MV-4-11 (cell line): Measurements from ENCODE around the gene PNMA8B.
"Not testable (repeated sequence)": the region's sequence is repeated elsewhere in the genome, so short reads cannot be mapped to it uniquely, and the experiment has no call there.

Source experiments
- DNase-seq: peaks from one replicate; lab custom pipeline; 2025; lab: John Stamatoyannopoulos, UW

PNMA8B gene

GRCh38 chr19:46513461-46514236 lies 18.0 kb upstream of the PNMA8B start:
- DNase-seq: peak; percentile 68

GRCh38 chr19:46511237-46511636 lies 15.6 kb upstream of the PNMA8B start:
- DNase-seq: no peak

- no peak for DNase-seq
Observed at GRCh38 chr19:46508206-46508605, 12.5 kb upstream of the PNMA8B start.

- no peak for DNase-seq
Observed at GRCh38 chr19:46503848-46504453, 8.3 kb upstream of the PNMA8B start.

GRCh38 chr19:46502891-46503290 lies 7.2 kb upstream of the PNMA8B start:
- no peak for DNase-seq

GRCh38 chr19:46499692-46500091 lies 4.0 kb upstream of the PNMA8B start:
- peak; percentile 89 for DNase-seq

GRCh38 chr19:46497773-46498172 lies 2.1 kb upstream of the PNMA8B start:
- no peak for DNase-seq

GRCh38 chr19:46496886-46497285 lies 1.2 kb upstream of the PNMA8B start:
- DNase-seq: not testable (repeated sequence)

- no peak for DNase-seq
Observed at GRCh38 chr19:46496304-46496703, 637 bp upstream of the PNMA8B start.

- no peak for DNase-seq
Observed at GRCh38 chr19:46494941-46495785, 504 bp downstream of the PNMA8B start.

- DNase-seq: no peak
Observed at GRCh38 chr19:46494146-46494940, 1.3 kb downstream of the PNMA8B start.

GRCh38 chr19:46493236-46494145 lies 2.2 kb downstream of the PNMA8B start:
- peak; percentile 13 for DNase-seq

GRCh38 chr19:46492841-46493235 lies 2.8 kb downstream of the PNMA8B start:
- DNase-seq: no peak

GRCh38 chr19:46491975-46492682 lies 3.5 kb downstream of the PNMA8B start:
- no peak for DNase-seq

GRCh38 chr19:46490774-46491173 lies 4.9 kb downstream of the PNMA8B start:
- no peak for DNase-seq

- DNase-seq: peak; percentile 35
Observed at GRCh38 chr19:46489445-46490272, 6.0 kb downstream of the PNMA8B start.

- no peak for DNase-seq
Observed at GRCh38 chr19:46488551-46488950, 7.1 kb downstream of the PNMA8B start.

GRCh38 chr19:46487802-46488445 lies 7.7 kb downstream of the PNMA8B start:
- peak; percentile 47 for DNase-seq
